Small intestine (tissue), 7 donors: Measurements from ENCODE around the gene FIZ1. TPM values are rescaled to one million over a fixed set of nuclear protein-coding genes. Genes with fewer than 3 reads are reported as not detected.
A peak's percentile ranks its signal among the peaks of the same experiment; 100 is the strongest.

Source experiments
- DNase-seq, 2 donors: peaks; one replicate each; pipeline versions ENCODE4 v3.0.0 to v3.0.0-alpha.2; 2013
- FAIRE-seq: peaks from 2 replicates; lab custom pipeline; 2012; peaks lifted over from hg19 to GRCh38; lab: Jason Lieb, UNC
- H3K27ac ChIP-seq, 3 donors: one replicate each; pipeline ENCODE4 v1.5.1; 2013; ENCODE audit warnings: low read length in 2 of 3, mild to moderate bottlenecking in 2 of 3, control low read depth in 1 of 3, inconsistent platforms in 1 of 3, low read depth in 1 of 3, moderate library complexity in 1 of 3
- H3K27me3 ChIP-seq, 3 donors: one replicate each; pipeline ENCODE4 v1.6.1; 2013; ENCODE audit warnings: low read length in 3 of 3, inconsistent platforms in 1 of 3; ENCODE audit not compliant: control insufficient read depth in 3 of 3, insufficient read depth in 3 of 3
- H3K36me3 ChIP-seq, 3 donors: one replicate each; pipeline ENCODE4 v1.6.1; 2013; ENCODE audit warnings: low read length in 3 of 3, inconsistent platforms in 1 of 3, low read depth in 1 of 3, mild to moderate bottlenecking in 1 of 3, moderate library complexity in 1 of 3; ENCODE audit not compliant: control insufficient read depth in 3 of 3, insufficient read depth in 2 of 3
- H3K4me1 ChIP-seq, 3 donors: one replicate each; pipeline ENCODE4 v1.6.1; 2013; ENCODE audit warnings: low read length in 2 of 3, inconsistent platforms in 1 of 3, low read depth in 1 of 3, mild to moderate bottlenecking in 1 of 3, moderate library complexity in 1 of 3; ENCODE audit not compliant: control insufficient read depth in 3 of 3, insufficient read depth in 2 of 3
- H3K4me3 ChIP-seq, 3 donors: one replicate each; pipeline ENCODE4 v1.5.1; 2013; ENCODE audit warnings: low read length in 3 of 3, control low read depth in 1 of 3, inconsistent platforms in 1 of 3, low read depth in 1 of 3, mild to moderate bottlenecking in 1 of 3, moderate library complexity in 1 of 3
- H3K9me3 ChIP-seq, 2 donors: one replicate each; pipeline ENCODE4 v1.6.1; 2013; ENCODE audit warnings: low read depth in 1 of 2, low read length in 1 of 2; ENCODE audit not compliant: control insufficient read depth in 2 of 2, insufficient read depth in 1 of 2
- WGBS, 3 donors: extraction: QIAGEN DNeasy Blood & Tissue Kit; methylation state at CpG; one replicate each; pipeline ENCODE4 v1.1.7; 2013; 5-methylcytosine and 5-hydroxymethylcytosine counted together
- polyA plus RNA-seq, 4 donors: library from polyadenylated mRNA; stranded (reverse) in 3 of 4; unstranded in 1 of 4; fragments of 200-250 nt in 3 of 4; fragments of 120-200 nt in 1 of 4; gene quantifications; one replicate each; pipeline versions ENCODE4 v1.2.1 to v1.2.3, GENCODE V29; 2013
- donor health status: healthy with polysubstance abuse.
- donor health status: control.
- donor health status: control.
- donor health status: Bipolar disorder and iron deficiency.
- donor health status: healthy.

FIZ1 gene
- polyA plus RNA-seq, 4 donors = 7.2 to 13.0 (median 7.4) TPM

DNA sequence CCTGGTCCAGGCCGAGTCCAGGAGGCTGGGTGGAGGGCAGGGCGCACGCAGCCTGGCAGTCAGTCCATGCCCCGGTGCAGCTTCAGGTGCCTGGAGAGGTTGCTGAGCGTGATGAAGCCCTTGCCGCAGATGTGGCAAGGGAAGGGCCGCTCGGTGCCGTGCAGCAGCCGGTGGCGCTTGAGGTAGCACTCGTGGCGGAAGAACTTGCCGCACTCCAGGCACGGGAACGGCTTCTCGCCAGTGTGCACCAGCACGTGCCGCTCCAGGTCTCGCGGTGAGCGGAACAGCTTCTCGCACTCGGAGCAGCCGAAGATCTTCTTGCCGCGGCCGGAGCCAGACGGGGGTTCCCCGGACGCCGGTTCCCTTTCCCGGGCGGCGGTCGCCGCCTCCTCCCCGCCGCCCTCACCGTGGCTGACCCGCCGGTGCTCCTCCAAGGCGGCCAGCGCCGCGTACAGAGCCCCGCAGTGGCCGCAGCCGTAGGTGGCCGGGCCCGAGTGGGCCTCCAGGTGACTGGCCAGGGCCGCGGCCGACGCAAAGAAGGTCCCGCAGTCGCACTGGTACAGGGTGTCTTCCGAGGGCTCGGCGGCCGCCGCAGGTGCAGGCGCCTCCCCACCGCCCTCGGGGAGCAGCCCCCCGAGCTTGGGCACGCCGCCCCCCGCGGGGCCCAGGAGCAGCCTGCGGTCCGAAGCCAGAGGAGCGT lies 6.8 kb downstream of the FIZ1 start:
- no peaks in the 10 kb centered on the region for H3K27me3 ChIP-seq
- H3K4me3 ChIP-seq = no peak overlapping the region
- DNase-seq = no peak
- no peak overlapping the region for H3K27ac ChIP-seq
- no peak for FAIRE-seq
- H3K9me3 ChIP-seq = no peaks in the 10 kb centered on the region
- H3K4me1 ChIP-seq = peaks cover 0 to under 1% (median 0%) of the 10 kb centered on the region in 3 donors
- WGBS, 3 donors = 90 to 98% (median 98%) methylated on average over 44 to 73 of the region's 73 CpGs
- peaks cover 3 to 50% (median 6%) of the 10 kb centered on the region in 3 donors for H3K36me3 ChIP-seq

DNA sequence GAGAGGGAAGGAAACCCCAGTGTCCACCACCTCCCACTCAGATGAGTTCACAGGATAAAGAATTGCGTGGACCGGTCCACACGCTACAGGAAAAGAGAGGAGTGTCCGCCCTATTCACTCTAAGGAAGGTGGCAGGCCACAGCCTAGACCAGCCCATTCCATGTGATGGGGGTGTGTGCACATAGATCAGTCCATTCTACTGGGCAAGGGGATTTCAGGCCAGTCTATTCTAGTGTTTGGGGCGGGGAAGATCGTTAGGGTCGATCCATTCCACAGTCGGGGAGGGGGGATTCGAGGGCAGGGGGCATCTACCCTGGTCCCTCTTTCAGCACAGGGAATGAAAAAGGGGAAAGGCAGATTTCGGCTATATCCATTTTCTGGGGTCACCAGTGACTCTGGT lies 7.8 kb downstream of the FIZ1 start:
- FAIRE-seq (no peak), DNase-seq (no peak)
- H3K27ac ChIP-seq = no peak overlapping the region
- no peaks in the 10 kb centered on the region for H3K9me3 ChIP-seq
- H3K27me3 ChIP-seq = no peaks in the 10 kb centered on the region
- H3K36me3 ChIP-seq = peaks cover 3 to 42% (median 4%) of the 10 kb centered on the region in 3 donors
- no peak overlapping the region for H3K4me3 ChIP-seq
- 84 to 89% (median 86%) methylated on average over 10 of the region's 10 CpGs for WGBS, 3 donors
- H3K4me1 ChIP-seq = peaks cover 0 to 8% (median 0%) of the 10 kb centered on the region in 3 donors

DNA sequence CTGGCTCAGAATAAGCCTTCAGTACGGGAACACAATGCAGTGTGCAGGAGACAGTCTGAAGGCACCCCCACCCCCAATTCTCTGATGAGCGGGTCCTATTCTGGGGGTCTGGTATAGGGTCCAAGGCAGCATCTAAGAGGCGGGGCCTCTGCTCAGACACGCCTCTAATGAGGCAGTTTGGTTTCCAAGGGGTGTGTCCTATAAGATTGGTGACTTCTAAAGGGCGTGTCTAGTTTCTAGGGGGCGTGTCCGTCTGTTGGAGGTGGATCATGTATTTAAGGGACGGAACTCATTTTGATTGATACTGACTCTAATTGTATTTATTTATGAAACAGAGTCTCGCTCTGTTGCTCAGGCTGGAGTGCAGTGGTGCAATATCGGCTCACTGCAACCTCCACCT lies 8.7 kb downstream of the FIZ1 start:
- no peak for FAIRE-seq
- Histone ChIP-seq H3K36me3 (peaks cover 0 to 34% (median 4%) of the 10 kb centered on the region in 3 donors), H3K27me3 (no peaks in the 10 kb centered on the region), H3K4me1 (peaks cover 0 to 13% (median 5%) of the 10 kb centered on the region in 3 donors), H3K9me3 (no peaks in the 10 kb centered on the region), H3K4me3 (no peak overlapping the region), H3K27ac (no peak overlapping the region)
- DNase-seq = peak in 1 of 2 donors; percentile 51
- WGBS, 3 donors = 62 to 79% (median 70%) methylated on average over 10 of the region's 10 CpGs

DNA sequence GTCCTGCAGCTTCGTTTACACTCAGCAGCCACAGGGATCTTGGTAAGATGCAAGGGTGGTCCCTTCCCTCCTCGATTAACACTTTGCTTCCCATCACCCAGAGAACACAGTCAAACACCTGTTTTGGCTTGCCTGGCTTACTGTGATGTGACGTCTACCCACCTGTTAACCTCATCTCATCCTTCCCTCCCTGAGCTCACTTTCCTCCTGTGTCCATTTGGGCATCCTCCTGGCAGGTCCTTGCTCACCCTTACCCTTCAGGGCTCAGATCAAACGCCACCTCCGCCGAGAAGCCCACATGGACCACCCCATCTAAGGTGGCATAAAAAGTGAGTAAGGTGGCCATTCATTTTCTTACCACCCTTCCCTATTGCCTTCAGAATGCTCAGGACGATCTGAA lies 9.2 kb downstream of the FIZ1 start:
- no peak for DNase-seq
- 49 to 73% (median 61%) methylated on average over 7 of the region's 7 CpGs for WGBS, 3 donors
- Histone ChIP-seq H3K27ac (no peak overlapping the region), H3K36me3 (peaks cover 0 to 29% (median 2%) of the 10 kb centered on the region in 3 donors), H3K9me3 (no peaks in the 10 kb centered on the region), H3K4me3 (no peak overlapping the region), H3K4me1 (peaks cover 0 to 13% (median 7%) of the 10 kb centered on the region in 3 donors), H3K27me3 (no peaks in the 10 kb centered on the region)
- FAIRE-seq = no peak

DNA sequence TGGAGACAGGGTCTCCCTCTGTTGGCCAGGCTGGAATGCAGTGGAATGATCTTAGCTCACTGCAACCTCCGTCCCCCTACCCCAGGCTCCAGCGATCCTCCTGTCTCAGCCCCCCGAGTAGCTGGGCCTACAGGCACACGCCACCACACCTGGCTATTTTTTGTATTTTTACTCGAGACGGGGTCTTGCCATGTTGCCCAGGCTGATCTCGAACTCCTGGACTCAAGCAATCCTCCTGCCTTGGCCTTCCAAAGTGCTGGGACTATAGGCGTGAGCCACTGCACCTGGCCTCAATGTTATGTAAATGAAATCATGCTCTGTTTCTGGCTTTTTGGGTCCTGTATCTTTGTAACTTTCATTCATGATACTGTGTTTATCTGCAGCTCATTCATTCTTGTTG lies 10.6 kb downstream of the FIZ1 start:
- Histone ChIP-seq H3K27me3 (no peaks in the 10 kb centered on the region), H3K4me3 (no peak overlapping the region), H3K4me1 (peaks cover 0 to 13% (median 7%) of the 10 kb centered on the region in 3 donors), H3K36me3 (peaks cover 0 to 20% (median 0%) of the 10 kb centered on the region in 3 donors), H3K27ac (no peak overlapping the region), H3K9me3 (no peaks in the 10 kb centered on the region)
- DNase-seq (no peak), FAIRE-seq (no peak)
- 86 to 90% (median 89%) methylated on average over 8 of the region's 8 CpGs for WGBS, 3 donors

DNA sequence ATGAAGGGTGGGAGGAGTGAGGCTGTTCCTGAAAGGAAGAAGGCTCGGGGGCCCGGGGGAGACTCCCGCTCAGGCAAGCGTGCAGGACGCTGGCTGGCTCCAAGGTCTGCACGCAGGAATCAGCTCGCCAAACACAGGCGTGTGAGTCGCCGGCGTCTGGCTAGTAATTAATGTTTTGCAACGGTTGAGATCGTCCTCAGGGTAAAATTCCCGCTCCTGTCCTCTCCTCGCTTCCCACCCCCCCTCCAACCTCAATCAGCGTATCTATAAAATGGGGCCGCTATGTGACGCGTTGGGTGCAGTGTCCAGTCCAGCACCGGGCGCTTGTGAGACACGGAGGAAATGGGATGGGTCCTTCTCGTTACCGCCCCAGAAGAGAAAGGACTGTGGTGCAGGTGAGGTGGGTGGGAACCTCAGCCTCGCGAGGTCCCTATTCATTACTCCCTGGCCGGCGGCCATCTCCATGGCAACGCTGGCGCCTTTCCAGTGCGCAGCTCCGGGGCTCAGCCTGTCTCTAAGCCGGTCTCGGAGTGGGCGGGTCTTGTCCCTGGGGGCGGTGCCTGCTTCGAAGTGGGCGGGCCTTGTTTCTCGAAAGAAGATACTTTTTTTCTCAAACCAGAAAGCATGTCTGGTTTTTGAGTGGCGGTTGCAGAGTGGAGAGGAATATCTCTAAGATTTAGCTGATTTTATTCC lies 12.2 kb downstream of the FIZ1 start:
- peak overlapping the region in 1 of 3 donors; percentile 33 for H3K4me3 ChIP-seq
- peak overlapping the region in 2 of 3 donors; percentile 18 to 22 for H3K27ac ChIP-seq
- WGBS, 3 donors = 1 to 2% (median 1%) methylated on average over 39 to 40 of the region's 40 CpGs
- no peaks in the 10 kb centered on the region for H3K9me3 ChIP-seq
- peaks cover 0 to 13% (median 7%) of the 10 kb centered on the region in 3 donors for H3K4me1 ChIP-seq
- no peaks in the 10 kb centered on the region for H3K27me3 ChIP-seq
- DNase-seq (peak; percentile 90 to 98), FAIRE-seq (no peak)
- peaks cover 0 to 11% (median 0%) of the 10 kb centered on the region in 3 donors for H3K36me3 ChIP-seq

DNA sequence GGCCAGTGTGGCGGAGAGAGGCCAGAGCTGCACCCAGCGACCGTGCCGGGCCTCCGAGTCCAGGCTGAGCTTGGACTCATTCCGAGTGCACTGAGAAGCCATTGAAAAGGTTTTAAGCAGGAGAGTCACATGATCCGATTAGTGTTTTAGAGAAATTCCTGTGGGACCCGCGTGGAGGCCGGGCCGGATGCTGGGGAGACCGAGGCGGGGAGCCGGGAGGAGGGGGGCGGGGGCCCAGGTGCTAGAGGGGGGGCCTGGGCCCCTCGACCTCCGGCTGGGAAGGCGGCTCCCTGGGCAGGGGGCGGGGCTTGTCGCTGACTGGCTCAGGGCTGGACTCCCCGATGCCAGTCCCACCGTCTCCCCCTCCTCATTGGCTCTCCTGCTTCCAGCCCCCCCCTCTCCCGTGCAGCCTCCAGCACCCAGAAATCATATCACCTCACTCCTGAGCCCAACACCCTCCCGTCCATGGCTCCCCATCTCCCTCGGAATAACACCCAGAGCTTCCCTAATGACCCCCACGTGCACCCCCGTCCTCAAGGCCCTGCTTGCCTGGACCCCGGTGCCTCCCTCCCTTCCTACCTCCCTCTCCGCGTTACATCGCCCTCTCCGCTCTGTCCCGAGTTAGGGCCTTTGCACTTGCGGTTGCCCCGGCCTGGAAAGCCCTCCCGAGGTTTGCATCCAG lies 13.5 kb downstream of the FIZ1 start:
- H3K4me1 ChIP-seq = peaks cover 0 to 13% (median 7%) of the 10 kb centered on the region in 3 donors
- DNase-seq = peak in 1 of 2 donors; percentile 89
- peak overlapping the region in 2 of 3 donors; percentile 2 to 40 for H3K4me3 ChIP-seq
- 2 to 5% (median 3%) methylated on average over 31 to 36 of the region's 36 CpGs for WGBS, 3 donors
- no peaks in the 10 kb centered on the region for H3K36me3 ChIP-seq
- no peaks in the 10 kb centered on the region for H3K9me3 ChIP-seq
- FAIRE-seq = no peak
- peak overlapping the region in 2 of 3 donors; percentile 47 to 66 for H3K27ac ChIP-seq
- H3K27me3 ChIP-seq = no peaks in the 10 kb centered on the region

DNA sequence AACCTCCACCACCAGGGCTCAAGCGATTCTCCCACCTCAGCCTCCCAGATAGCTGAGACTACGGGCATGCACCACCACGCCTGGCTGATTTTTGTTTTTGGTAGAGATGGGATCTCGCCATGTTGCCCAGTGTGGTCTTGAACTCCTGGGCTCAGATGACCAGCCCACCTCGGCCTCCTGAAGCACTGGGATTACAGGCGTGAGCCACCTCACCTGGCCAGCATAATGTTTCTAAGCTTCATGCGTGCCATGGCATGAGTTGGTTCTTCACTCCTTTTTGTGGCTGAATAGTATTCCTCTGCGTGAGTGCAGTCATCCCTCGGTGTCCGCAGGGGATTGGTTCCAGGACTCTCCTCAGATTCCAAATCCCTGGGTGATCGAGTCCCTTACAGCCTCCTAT lies 14.4 kb downstream of the FIZ1 start:
- Histone ChIP-seq H3K36me3 (no peaks in the 10 kb centered on the region), H3K4me1 (peaks cover 0 to 13% (median 7%) of the 10 kb centered on the region in 3 donors), H3K4me3 (no peak overlapping the region), H3K27ac (no peak overlapping the region), H3K9me3 (no peaks in the 10 kb centered on the region), H3K27me3 (no peaks in the 10 kb centered on the region)
- DNase-seq (no peak), FAIRE-seq (no peak)
- 93 to 94% (median 93%) methylated on average over 11 of the region's 11 CpGs for WGBS, 3 donors
